Ramos (cell line): ENCODE results near the gene RPS25.
"Not testable (repeated sequence)": the region's sequence is repeated elsewhere in the genome, so short reads cannot be mapped to it uniquely, and the experiment has no call there.

ENCODE experiments used
- in situ Hi-C: fragments of 300-500 bp; cut with MboI; formaldehyde crosslinking; loops from one replicate; pipeline ENCODE4 v1.14.3; 2022; ENCODE audit warnings: low sequenced_read_pairs; ENCODE audit not compliant: unreplicated experiment

RPS25 gene

DNA sequence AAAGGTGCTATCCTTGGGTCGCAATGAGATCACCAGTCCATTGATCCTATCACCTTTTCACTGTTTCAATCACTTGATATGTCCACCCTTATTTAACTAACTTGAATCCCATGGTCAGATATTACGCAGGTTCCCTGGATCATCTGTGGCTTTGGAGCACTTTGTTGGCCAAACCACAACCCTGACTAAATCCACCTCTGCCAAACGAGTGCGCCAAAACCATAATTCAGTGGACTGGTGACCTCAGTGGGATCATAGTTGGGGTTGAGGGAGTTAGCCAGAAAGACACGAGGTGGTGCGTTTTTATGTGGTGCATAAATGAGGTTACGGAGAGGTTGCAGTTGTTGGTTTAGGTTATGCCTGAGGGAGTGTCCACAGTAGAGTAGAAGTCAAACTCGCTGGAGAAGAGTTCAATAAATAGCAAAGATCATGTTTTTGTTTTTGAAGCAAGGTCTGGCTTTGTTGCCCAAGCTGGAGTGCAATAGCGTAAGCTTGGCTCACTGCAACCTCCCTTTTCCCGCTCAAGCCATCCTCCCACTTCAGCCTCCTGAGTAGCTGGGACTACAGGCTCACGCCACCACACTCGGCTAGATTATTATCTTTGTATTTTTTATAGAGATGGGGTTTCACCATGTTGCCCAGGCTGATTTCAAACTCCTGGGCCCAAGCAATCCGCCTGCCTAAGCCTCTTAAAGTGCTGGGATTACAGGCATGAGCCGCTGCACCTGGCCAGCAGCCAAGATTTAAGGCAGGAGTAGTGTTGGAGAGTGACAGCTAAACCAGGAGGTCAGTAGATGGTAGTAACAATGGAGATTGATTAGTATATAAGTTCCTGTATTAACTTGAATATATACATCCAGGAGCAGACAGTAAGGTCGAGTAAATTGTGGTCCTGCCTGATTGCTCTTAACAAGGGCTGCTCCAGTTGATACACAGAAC is 42.1 kb downstream of the RPS25 start:
- in situ Hi-C loops = no loop called here

DNA sequence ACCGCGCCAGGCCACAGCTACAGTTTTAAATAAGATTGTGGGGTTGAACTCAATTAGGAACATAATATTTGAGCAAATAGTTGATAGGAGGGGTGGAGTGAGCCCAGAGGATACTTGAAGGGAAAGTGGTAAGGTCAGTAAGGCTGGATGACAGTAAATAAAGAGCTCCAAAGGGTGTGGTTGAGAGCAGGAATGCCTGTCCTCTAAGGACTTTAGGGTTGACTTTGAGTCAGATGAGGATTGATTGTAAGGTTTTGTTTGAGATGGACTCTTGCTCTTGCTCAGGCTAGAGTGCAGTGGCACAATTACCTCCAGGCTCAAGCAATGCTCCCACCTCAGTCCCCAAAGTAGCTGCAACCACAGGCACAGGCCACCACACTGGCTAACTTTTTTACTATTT is 44.2 kb downstream of the RPS25 start:
- in situ Hi-C loops = no loop called here

DNA sequence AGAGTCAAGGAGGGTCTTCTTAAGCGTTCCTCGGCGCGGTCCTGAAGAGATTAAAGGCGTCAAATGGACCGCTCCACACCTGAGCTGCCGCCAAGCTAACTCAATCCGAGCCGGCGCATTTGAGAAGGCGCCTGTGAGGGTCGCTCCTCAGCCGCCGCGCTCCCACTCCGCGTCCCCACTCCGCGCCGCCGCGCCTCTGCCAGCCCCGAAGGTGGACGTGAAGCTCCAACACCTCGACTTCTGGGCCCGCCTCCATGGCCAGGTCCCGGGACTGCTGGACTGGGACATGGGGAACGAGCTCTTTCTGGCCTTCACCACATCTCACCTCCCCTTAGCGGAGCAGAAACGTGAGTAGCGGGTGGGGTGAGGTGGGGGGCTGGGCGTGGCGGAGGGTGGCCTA is 46.5 kb downstream of the RPS25 start, which contains the start of gene FOXR1:
Gene FOXR1 (plus strand): TSS at position 116 of the 400 bp plus-strand sequence. CDS start 171 bp downstream, at position 287.
- in situ Hi-C loops = no loop called here

DNA sequence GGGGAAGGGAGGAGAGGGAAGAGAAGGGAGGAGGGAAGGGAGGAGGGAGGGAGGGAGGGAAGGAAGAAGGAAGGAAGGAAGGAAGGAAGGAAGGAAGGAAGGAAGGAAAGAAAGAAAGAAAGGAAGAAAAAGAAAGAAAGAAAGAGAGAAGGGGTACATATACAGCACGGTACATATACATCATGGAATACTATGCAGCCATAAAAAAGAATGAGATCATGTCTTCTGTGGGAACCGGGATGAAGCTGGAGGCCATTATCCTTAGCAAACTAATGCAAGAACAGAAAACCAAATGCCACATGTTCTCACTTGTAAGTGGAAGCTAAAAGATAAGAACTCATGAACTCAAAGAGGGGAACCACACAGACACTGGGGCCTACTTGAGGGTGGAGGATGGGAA is 48.6 kb downstream of the RPS25 start:
- in situ Hi-C loops = not testable (repeated sequence)
